ENCODE measurements around the gene NCK2.

The NCK2 gene

GRCh38 chr2:105862843-105863242 lies 118.1 kb downstream of the NCK2 start:
- TF ChIP-seq CTCF (IDR thresholded peaks at IDR 0.05; ENCODE audit: low read length) (no peak), EZH2phosphoT487 (IDR thresholded peaks at IDR 0.05; ENCODE audit: low read length) (no peak), EZH2 (optimal IDR thresholded peaks at IDR 0.05; ENCODE audit: low read depth, low read length) (no peak)
- no peaks in the 10 kb centered on the region for H3K36me3 ChIP-seq (replicated peaks; ENCODE audit: insufficient read depth, low read length)
- H3K4me3 ChIP-seq (ENCODE audit: low read length): no peak overlapping the region
- H3K27ac ChIP-seq (ENCODE audit: low read length): no peak overlapping the region
- no peaks in the 10 kb centered on the region for H3K27me3 ChIP-seq (replicated peaks; ENCODE audit: insufficient read depth, low read length)
- no peak overlapping the region for H3K9ac ChIP-seq (ENCODE audit: low read length)
- H4K20me1 ChIP-seq (ENCODE audit: insufficient read depth, low read length): peaks cover 30% of the 10 kb centered on the region; the same call in 1 of the 2 replicates
- H3K4me1 ChIP-seq (ENCODE audit: low read length): no peaks in the 10 kb centered on the region
- no peak overlapping the region for H3K4me2 ChIP-seq (ENCODE audit: low read depth, low read length)
- H3K9me3 ChIP-seq (replicated peaks; ENCODE audit: insufficient read depth, low read length): no peaks in the 10 kb centered on the region
- no peak overlapping the region for H2AFZ ChIP-seq (ENCODE audit: low read length)
- no peaks in the 10 kb centered on the region for H3K9me2 ChIP-seq (replicated peaks; ENCODE audit: insufficient read depth, low read length)
- no peak for DNase-seq
- H3K79me2 ChIP-seq (ENCODE audit: low read length): peaks cover 96% of the 10 kb centered on the region
- no peaks in the 10 kb centered on the region for H3F3A ChIP-seq (ENCODE audit: insufficient read depth, low read length)

- Histone ChIP-seq H2AFZ (ENCODE audit: low read length) (no peak overlapping the region), H3K9me3 (replicated peaks; ENCODE audit: insufficient read depth, low read length) (no peaks in the 10 kb centered on the region), H3K4me2 (ENCODE audit: low read depth, low read length) (no peak overlapping the region), H4K20me1 (ENCODE audit: insufficient read depth, low read length) (peaks cover 33% of the 10 kb centered on the region; the same call in 1 of the 2 replicates), H3K27ac (ENCODE audit: low read length) (no peak overlapping the region), H3K4me1 (ENCODE audit: low read length) (no peaks in the 10 kb centered on the region), H3K27me3 (replicated peaks; ENCODE audit: insufficient read depth, low read length) (no peaks in the 10 kb centered on the region), H3K79me2 (ENCODE audit: low read length) (peaks cover 96% of the 10 kb centered on the region), H3K9ac (ENCODE audit: low read length) (no peak overlapping the region), H3F3A (ENCODE audit: insufficient read depth, low read length) (no peaks in the 10 kb centered on the region), H3K4me3 (ENCODE audit: low read length) (no peak overlapping the region), H3K9me2 (replicated peaks; ENCODE audit: insufficient read depth, low read length) (no peaks in the 10 kb centered on the region), H3K36me3 (replicated peaks; ENCODE audit: insufficient read depth, low read length) (no peaks in the 10 kb centered on the region)
- no peak for DNase-seq
- TF ChIP-seq EZH2 (optimal IDR thresholded peaks at IDR 0.05; ENCODE audit: low read depth, low read length) (no peak), CTCF (IDR thresholded peaks at IDR 0.05; ENCODE audit: low read length) (no peak), EZH2phosphoT487 (IDR thresholded peaks at IDR 0.05; ENCODE audit: low read length) (no peak)
Measured at GRCh38 chr2:105864262-105864661, 119.5 kb downstream of the NCK2 start.

GRCh38 chr2:105865222-105865913 lies 120.7 kb downstream of the NCK2 start:
- Histone ChIP-seq H4K20me1 (ENCODE audit: insufficient read depth, low read length) (peaks cover 30% of the 10 kb centered on the region; the same call in 1 of the 2 replicates), H3K9me3 (replicated peaks; ENCODE audit: insufficient read depth, low read length) (no peaks in the 10 kb centered on the region), H3K4me3 (ENCODE audit: low read length) (no peak overlapping the region), H2AFZ (ENCODE audit: low read length) (no peak overlapping the region), H3K4me1 (ENCODE audit: low read length) (no peaks in the 10 kb centered on the region), H3K9me2 (replicated peaks; ENCODE audit: insufficient read depth, low read length) (no peaks in the 10 kb centered on the region), H3K79me2 (ENCODE audit: low read length) (peaks cover 95% of the 10 kb centered on the region), H3F3A (ENCODE audit: insufficient read depth, low read length) (no peaks in the 10 kb centered on the region), H3K27me3 (replicated peaks; ENCODE audit: insufficient read depth, low read length) (no peaks in the 10 kb centered on the region), H3K36me3 (replicated peaks; ENCODE audit: insufficient read depth, low read length) (no peaks in the 10 kb centered on the region), H3K27ac (ENCODE audit: low read length) (no peak overlapping the region), H3K9ac (ENCODE audit: low read length) (no peak overlapping the region), H3K4me2 (ENCODE audit: low read depth, low read length) (no peak overlapping the region)
- no peak for TF ChIP-seq EZH2phosphoT487 (IDR thresholded peaks at IDR 0.05; ENCODE audit: low read length)
- DNase-seq: no peak

All from MM.1S (cell line).